OCI-LY1 (cell line): ENCODE data around the gene C1QC.

Experiments used
- H2AFZ ChIP-seq: fragments of 200-600 bp; sonication (generic), shearing (Covaris generic); 2 replicates; pipeline ENCODE4 v1.6.0; 2014; ENCODE audit warnings: antibody characterized with exemption, mild to moderate bottlenecking, low read length
- H3F3A ChIP-seq: fragments of 200-600 bp; sonication (generic), shearing (Covaris generic); 2 replicates; pipeline ENCODE4 v1.6.0; 2014; ENCODE audit warnings: mild to moderate bottlenecking, antibody characterized with exemption, low read length, moderate library complexity; ENCODE audit not compliant: insufficient read depth
- H3K27ac ChIP-seq: fragments of 200-600 bp; sonication (generic); 2 replicates; pipeline ENCODE4 v1.5.1; 2014; ENCODE audit warnings: low read length, mixed run types, mild to moderate bottlenecking, low read depth; ENCODE audit not compliant: poor library complexity, severe bottlenecking
- H3K27me3 ChIP-seq: fragments of 200-600 bp; sonication (generic); 2 replicates; pipeline ENCODE4 v1.6.0; 2014; ENCODE audit warnings: antibody characterized with exemption, mild to moderate bottlenecking, low read length, moderate library complexity; ENCODE audit not compliant: insufficient read depth
- H3K36me3 ChIP-seq: fragments of 200-600 bp; sonication (generic); 2 replicates; pipeline ENCODE4 v1.6.1; 2014; ENCODE audit warnings: mild to moderate bottlenecking, antibody characterized with exemption, low read length, moderate library complexity, mixed read lengths; ENCODE audit not compliant: insufficient read depth
- H3K4me1 ChIP-seq: fragments of 200-600 bp; sonication (generic); 2 replicates; pipeline ENCODE4 v1.5.1; 2014; ENCODE audit warnings: mild to moderate bottlenecking, low read length, moderate library complexity; ENCODE audit not compliant: insufficient read depth, severe bottlenecking
- H3K4me2 ChIP-seq: fragments of 200-600 bp; sonication (generic), shearing (Covaris generic); 2 replicates; pipeline ENCODE4 v1.6.1; 2014; ENCODE audit warnings: low read length
- H3K4me3 ChIP-seq: fragments of 200-600 bp; sonication (generic); 2 replicates; pipeline ENCODE4 v1.5.1; 2014; ENCODE audit warnings: low read length, low read depth, mild to moderate bottlenecking, mixed read lengths; ENCODE audit not compliant: poor library complexity, severe bottlenecking
- H3K79me2 ChIP-seq: fragments of 200-600 bp; shearing (Covaris generic); 2 replicates; pipeline ENCODE4 v1.6.1; 2016; ENCODE audit warnings: mixed run types, low read length, mixed read lengths; ENCODE audit not compliant: insufficient read depth
- H3K9ac ChIP-seq: fragments of 200-600 bp; sonication (generic), shearing (Covaris generic); 2 replicates; pipeline ENCODE4 v1.6.1; 2014; ENCODE audit warnings: mild to moderate bottlenecking, low read length, mixed read lengths
- H3K9me2 ChIP-seq: fragments of 200-600 bp; sonication (generic), shearing (Covaris generic); 2 replicates; pipeline ENCODE4 v1.6.1; 2014; ENCODE audit warnings: low read depth, mild to moderate bottlenecking, low read length, mixed read lengths
- H3K9me3 ChIP-seq: fragments of 200-600 bp; shearing (Covaris generic); 2 replicates; pipeline ENCODE4 v1.6.1; 2014; ENCODE audit warnings: low read length, mixed read lengths
- H4K20me1 ChIP-seq: fragments of 200-600 bp; sonication (generic), shearing (Covaris generic); 2 replicates; pipeline ENCODE4 v1.6.0; 2016; ENCODE audit warnings: mild to moderate bottlenecking, low read length; ENCODE audit not compliant: insufficient read depth
- CTCF ChIP-seq: fragments of 200-600 bp; sonication (generic), shearing (Covaris generic); IDR thresholded peaks from 2 replicates; pipeline ENCODE4 v1.5.1; 2017; ENCODE audit warnings: mild to moderate bottlenecking, antibody characterized with exemption, low read length, moderate library complexity, mixed read lengths
- EZH2 ChIP-seq: fragments of 200-600 bp; sonication (generic), shearing (Covaris generic); IDR thresholded peaks from 2 replicates; pipeline ENCODE4 v1.8.0; 2017; ENCODE audit warnings: borderline replicate concordance, mixed run types, mild to moderate bottlenecking, antibody characterized with exemption, low read length, moderate library complexity, mixed read lengths

Gene C1QC

GRCh38 chr1:22641906-22642636, 1.4 kb upstream of the C1QC start:
- Histone ChIP-seq H2AFZ (no peak overlapping the region), H3F3A (no peaks in the 10 kb centered on the region), H3K9me2 (no peaks in the 10 kb centered on the region), H3K79me2 (no peaks in the 10 kb centered on the region), H3K4me2 (no peak overlapping the region), H3K4me1 (no peaks in the 10 kb centered on the region), H3K27ac (no peak overlapping the region), H3K4me3 (no peak overlapping the region), H3K36me3 (no peaks in the 10 kb centered on the region), H3K27me3 (no peaks in the 10 kb centered on the region), H3K9ac (no peak overlapping the region), H3K9me3 (no peaks in the 10 kb centered on the region), H4K20me1 (no peaks in the 10 kb centered on the region)
- TF ChIP-seq EZH2 = no peak
- peak; percentile 84 for TF ChIP-seq CTCF

GRCh38 chr1:22643928-22644327, 495 bp downstream of the C1QC start:
- no peak overlapping the region for H3K4me3 ChIP-seq
- H4K20me1 ChIP-seq = no peaks in the 10 kb centered on the region
- no peak overlapping the region for H3K9ac ChIP-seq
- H3K4me2 ChIP-seq = no peak overlapping the region
- H3K36me3 ChIP-seq = no peaks in the 10 kb centered on the region
- no peaks in the 10 kb centered on the region for H3K9me3 ChIP-seq
- no peaks in the 10 kb centered on the region for H3K4me1 ChIP-seq
- H3K79me2 ChIP-seq = no peaks in the 10 kb centered on the region
- no peaks in the 10 kb centered on the region for H3K9me2 ChIP-seq
- TF ChIP-seq CTCF (no peak), EZH2 (no peak)
- H2AFZ ChIP-seq = no peak overlapping the region
- H3F3A ChIP-seq = no peaks in the 10 kb centered on the region
- H3K27me3 ChIP-seq = no peaks in the 10 kb centered on the region
- no peak overlapping the region for H3K27ac ChIP-seq

GRCh38 chr1:22645931-22646330, 2.5 kb downstream of the C1QC start:
- H3K4me1 ChIP-seq = no peaks in the 10 kb centered on the region
- no peaks in the 10 kb centered on the region for H4K20me1 ChIP-seq
- H3K79me2 ChIP-seq = no peaks in the 10 kb centered on the region
- H3F3A ChIP-seq = no peaks in the 10 kb centered on the region
- H3K4me2 ChIP-seq = no peak overlapping the region
- H3K9me2 ChIP-seq = no peaks in the 10 kb centered on the region
- H3K9me3 ChIP-seq = no peaks in the 10 kb centered on the region
- no peaks in the 10 kb centered on the region for H3K27me3 ChIP-seq
- no peak overlapping the region for H3K4me3 ChIP-seq
- no peak overlapping the region for H2AFZ ChIP-seq
- H3K27ac ChIP-seq = no peak overlapping the region
- no peak overlapping the region for H3K9ac ChIP-seq
- no peaks in the 10 kb centered on the region for H3K36me3 ChIP-seq
- TF ChIP-seq EZH2 (no peak), CTCF (no peak)
